Left ventricle myocardium superior (tissue), 1 donor: ENCODE data around the gene NBPF20. TPM values are rescaled to one million over a fixed set of nuclear protein-coding genes. Genes with fewer than 3 reads are reported as not detected.
"Not testable (repeated sequence)": the region's sequence is repeated elsewhere in the genome, so short reads cannot be mapped to it uniquely, and the experiment has no call there.

Source experiments
- ATAC-seq: fragments of 200-7000 bp; cut with Tn5 transposase; one replicate; pipeline ENCODE4 v1.9.1; 2020; ENCODE audit warnings: mild to moderate bottlenecking, moderate library complexity
- DNase-seq: peaks from one replicate; pipeline ENCODE4 v3.0.0-alpha.2; 2020
- intact Hi-C: fragments of 100-400 bp; cut with micrococcal nuclease; formaldehyde crosslinking; loops from one replicate; pipeline ENCODE4 v1.11.0; 2022
- total RNA-seq: library from RNA; stranded (reverse); fragmentation: NEBNext Ultra II Directional; extraction: Animal tissue kit (Norgen Biotek cat#: 25700); gene quantifications from one replicate; pipeline ENCODE4 v1.2.1, GENCODE V29; 2021
- donor health status: DM: no; HTN: yes; CAD: no; lungs with severe emphysema.

The NBPF20 gene
- total RNA-seq, 1 donor from 2014 or later = 0.50 TPM

DNA sequence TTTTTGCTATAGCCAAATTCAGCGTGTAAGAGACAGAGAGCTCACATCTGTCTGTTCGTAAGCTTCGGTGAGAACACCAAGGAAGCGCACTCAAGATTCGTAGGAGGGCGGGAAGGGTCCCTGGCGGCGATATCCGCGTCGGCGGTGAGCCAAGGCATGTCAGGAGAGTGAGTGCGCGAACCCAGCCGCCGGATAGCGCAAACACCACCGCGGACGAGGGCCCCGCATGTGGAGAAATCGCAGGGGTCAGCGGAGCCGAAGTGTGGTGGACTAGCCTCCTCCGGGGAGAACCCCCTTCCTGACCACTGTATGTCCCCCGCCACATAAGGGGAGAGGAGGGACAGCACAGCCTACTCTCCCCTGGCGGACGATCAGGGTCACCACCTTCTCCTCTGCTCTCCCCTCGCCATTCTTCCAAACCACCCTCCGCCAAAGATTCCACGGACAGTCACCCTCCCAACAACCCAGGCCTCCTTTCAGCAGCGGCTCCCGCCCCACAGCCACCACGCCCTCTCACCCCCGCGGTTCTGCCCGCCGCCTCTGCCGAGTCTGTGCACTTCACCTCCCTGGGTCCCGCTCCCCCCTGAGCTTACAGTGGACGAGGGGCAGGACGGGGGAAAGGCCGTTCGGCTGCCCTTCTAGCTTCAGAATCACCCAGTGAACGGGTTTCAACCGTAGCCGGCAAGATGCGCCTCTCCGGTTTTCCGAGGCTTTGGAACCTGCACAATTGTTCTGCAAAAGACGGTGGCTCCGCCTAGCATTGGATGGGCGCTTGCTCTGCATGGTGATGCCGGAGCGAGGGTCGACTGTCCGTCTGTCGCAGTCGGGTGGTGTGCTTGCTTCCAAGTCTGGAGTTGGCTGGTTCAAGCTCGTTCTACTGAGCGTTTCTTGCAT is 6.2 kb upstream of the NBPF20 start:
- ATAC-seq = peak; percentile 48
- intact Hi-C loops, DNase-seq: not testable (repeated sequence)

DNA sequence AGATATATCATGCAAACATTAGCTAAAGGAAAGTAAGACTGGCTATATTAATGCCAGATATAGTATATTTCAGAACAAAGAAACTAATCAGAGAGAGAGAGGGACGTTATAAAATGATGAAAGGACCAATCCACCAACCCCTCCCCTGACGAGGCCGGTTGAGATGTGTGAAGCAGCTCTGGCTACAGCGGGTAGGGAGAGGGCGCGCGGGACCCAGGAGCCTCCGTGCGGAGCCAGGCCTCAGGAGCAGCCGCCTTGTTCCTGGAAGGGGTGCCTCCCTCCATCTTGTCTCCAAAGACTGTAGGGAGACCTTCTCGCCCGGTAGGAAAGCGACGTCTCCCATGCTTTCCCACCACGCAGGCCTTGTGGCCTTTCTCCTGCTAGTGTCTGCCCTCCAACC is 5.4 kb upstream of the NBPF20 start:
- DNase-seq, ATAC-seq, intact Hi-C loops: not testable (repeated sequence)

DNA sequence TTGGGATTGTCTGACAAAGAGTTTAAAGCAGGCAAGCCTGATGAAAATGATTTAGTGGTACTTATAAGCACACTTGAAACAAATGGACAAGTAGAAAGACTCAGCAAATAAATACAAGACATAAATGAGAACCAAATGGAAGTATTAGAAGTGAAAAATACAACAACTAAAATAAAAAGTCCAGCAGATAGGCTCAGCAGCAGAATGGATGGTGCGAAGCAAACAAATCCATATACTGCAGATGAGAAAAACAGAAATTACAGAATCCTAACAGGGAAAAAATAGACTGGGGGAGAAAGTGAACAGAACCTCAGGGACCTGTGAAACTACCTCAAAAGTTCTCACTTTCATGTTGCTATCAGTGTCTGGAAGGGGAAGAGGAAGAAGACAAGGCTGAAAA is 3.9 kb upstream of the NBPF20 start:
- intact Hi-C loops, ATAC-seq, DNase-seq: not testable (repeated sequence)

DNA sequence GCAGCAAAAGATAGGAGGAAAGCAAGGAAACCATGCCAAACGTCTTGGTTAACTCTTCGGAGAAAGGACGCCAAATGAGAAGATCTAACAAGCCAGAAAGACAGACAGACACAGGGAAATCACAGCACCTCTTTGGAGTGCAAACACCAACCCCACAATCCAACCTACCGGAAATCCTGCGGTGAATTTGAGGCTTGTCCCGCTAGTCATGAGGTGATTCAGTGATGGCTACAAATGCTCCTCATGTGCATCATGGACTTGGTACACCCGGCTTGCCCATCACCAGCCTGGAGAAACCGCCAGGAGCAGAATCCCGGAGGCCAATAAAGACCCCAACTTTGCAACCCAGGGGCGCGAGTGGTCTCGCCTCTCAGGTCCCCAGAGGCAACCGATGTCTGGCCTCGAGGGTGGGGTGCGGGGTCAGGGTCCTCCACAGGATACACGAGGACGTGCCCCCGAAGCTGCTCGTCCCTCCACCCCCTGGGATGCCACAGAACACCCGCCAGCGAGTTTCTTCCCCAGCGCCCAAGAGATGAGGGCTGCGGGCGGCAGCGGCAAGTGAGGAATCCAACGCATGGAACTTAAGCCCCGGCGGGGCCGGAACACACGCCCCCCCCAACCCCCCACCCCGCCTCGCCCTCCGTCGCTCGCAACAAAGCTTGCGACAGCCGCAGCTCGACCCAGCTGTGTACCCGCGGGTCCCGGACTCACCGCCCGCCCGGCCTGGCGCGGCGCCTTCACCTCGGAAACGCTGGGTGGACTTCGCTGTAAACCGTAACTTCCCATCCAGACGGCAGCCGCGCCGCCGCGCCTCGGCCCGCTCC is 579 bp downstream of the NBPF20 start:
- intact Hi-C loops = not testable (repeated sequence)
- peak; percentile 92 for ATAC-seq

DNA sequence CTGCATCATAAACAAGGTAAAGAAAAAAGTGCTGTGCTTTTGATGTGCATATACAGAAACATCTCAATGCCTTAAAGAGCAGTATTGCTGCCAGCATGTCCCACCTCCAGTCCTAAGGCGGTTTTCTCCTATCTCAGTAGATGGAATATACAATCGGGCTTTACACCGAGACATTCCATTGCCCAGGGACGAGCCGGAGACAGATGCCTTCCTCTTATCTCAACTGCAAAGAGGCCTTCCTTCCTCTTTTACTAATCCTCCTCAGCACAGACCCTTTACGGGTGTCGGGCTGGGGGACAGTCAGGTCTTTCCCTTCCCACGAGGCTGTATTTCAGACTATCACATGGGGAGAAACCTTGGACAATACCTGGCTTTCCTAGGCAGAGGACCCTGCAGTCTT is 10.3 kb downstream of the NBPF20 start:
- DNase-seq, ATAC-seq, intact Hi-C loops: not testable (repeated sequence)

More for the DNA sequence above, 579 bp downstream of the NBPF20 start:
- DNase-seq = not testable (repeated sequence)

DNA sequence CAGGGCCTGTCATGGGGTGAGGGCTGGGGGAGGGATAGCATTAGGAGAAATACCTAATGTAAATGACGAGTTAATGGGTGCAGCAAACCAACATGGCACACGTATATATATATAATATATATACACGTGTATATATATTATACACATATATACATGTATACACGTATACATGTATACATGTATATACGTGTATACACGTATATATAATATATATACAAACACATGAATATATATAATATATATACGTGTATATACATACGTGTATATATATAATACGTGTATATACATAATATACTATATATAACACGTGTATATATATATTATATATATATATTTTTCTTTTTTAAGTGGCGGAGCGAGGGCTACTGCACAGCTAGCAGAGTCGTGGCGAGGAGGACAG is 18.1 kb downstream of the NBPF20 start:
- DNase-seq, ATAC-seq, intact Hi-C loops: not testable (repeated sequence)

DNA sequence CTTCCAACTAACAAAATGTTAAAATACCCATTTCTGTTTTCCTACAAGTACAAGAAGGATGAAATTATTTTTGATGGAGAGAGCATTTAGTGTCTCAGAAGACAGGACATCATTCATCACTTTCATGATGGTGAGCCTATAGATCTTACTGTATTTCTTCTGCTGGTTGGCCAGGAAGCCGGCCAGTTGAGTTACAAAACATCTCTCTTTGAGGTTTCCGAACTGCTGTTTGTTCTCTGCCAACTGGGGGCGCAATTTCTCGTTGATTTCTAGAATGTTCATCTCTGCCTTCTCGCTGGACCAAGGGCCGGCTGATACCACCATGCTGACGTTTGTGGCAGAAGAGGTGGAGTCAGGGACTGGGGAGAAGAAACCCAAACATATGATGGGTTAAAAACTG is 20.5 kb downstream of the NBPF20 start:
- DNase-seq, intact Hi-C loops: not testable (repeated sequence)

DNA sequence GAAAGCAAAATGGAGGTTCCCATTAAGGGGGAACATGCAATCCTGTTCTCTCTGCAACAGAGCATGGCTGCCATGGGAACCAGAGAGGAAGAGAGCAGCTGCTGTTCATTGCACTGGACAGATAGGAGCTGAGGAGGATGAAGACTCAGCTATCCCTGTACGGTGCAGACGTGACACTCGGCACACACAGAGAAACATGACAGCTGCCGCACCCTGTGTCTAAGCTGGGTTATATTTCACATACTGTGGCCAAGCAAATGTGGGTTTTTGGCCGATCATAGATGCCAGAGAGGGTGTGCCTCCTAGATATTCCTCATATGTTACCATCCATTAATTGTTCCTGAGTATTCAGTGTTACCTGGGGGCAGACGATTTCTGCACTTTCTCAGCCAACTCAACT is 24.7 kb downstream of the NBPF20 start:
- ATAC-seq, intact Hi-C loops, DNase-seq: not testable (repeated sequence)

More for the DNA sequence above, 20.5 kb downstream of the NBPF20 start:
- ATAC-seq = not testable (repeated sequence)

Other genes with a start within 250 kb of the NBPF20 start
- not detected for gene PPIAL4D, start 183.4 kb downstream of the NBPF20 start, total RNA-seq
- 10.6 TPM for gene GPR89A, start 182.4 kb upstream of the NBPF20 start, total RNA-seq